Measurements from ENCODE around the gene TEX2. TPM values are rescaled to one million over a fixed set of nuclear protein-coding genes. Genes with fewer than 3 reads are reported as not detected.

Gene TEX2
- total and polyA plus RNA-seq, 7 donors, result 4.6 to 50.7 (median 39.3) TPM

- no peak for TF ChIP-seq EP300 (IDR thresholded peaks at IDR 0.05)
- TF ChIP-seq CTCF (IDR thresholded peaks at IDR 0.05), result no peak
- no peak for TF ChIP-seq POLR2AphosphoS5 (IDR thresholded peaks at IDR 0.05)
- no peak for TF ChIP-seq POLR2A (IDR thresholded peaks at IDR 0.05)
- intact Hi-C loops (cut with DNase I), result no loop called here
- 94% methylated on average over 1 of the region's 1 CpG for WGBS, 2 donors
- Histone ChIP-seq H3K27me3 (no peaks in the 10 kb centered on the region), H3K4me1 (peaks cover 0 to 6% (median 0%) of the 10 kb centered on the region in 4 donors), H3K27ac (no peak overlapping the region), H3K36me3 (no peaks in the 10 kb centered on the region), H3K4me3 (no peak overlapping the region), H3K9me3 (no peaks in the 10 kb centered on the region)
- DNase-seq, result no peak
Observed at GRCh38 chr17:64252831-64253230, 10.2 kb downstream of the TEX2 start.

DNA sequence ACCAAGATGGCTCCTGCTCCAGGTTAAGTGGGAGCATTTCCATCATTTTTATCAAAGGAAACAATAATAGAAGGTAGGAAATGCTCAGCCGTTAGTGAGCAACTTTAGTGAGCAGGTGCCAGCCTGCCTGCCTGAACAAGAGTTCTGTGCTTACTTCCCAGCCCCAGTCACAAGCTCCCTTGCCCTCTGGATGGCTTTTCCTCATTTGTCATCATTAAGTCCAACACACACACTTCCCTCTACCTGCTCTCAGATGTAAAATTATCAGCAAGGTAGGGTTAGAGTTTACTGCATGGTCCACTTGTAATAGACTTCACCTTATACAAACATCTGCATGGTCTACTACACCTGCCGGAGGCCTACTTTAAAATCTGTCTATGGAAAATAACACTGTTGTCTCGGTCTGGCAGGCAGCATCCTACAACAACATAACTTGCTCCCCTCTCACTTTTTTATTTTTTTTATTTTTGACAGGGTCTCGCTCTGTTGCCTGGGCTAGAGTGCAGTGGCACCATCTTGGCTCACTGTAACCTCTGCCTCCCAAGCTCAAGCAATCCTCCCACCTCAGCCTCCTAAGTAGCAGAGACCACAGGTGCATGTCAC is 12.7 kb downstream of the TEX2 start:
- no peak for TF ChIP-seq EP300 (IDR thresholded peaks at IDR 0.05)
- Histone ChIP-seq H3K9me3 (no peaks in the 10 kb centered on the region), H3K4me3 (no peak overlapping the region), H3K27ac (no peak overlapping the region), H3K4me1 (peaks cover 0 to 7% (median 2%) of the 10 kb centered on the region in 4 donors), H3K36me3 (no peaks in the 10 kb centered on the region), H3K27me3 (no peaks in the 10 kb centered on the region)
- WGBS, 2 donors, result 90 to 91% methylated on average over 4 of the region's 4 CpGs
- intact Hi-C loops (cut with DNase I), result no loop called here
- DNase-seq, result no peak

- no peak for TF ChIP-seq EP300 (IDR thresholded peaks at IDR 0.05)
- no peak for TF ChIP-seq CTCF (IDR thresholded peaks at IDR 0.05)
- no peak for TF ChIP-seq POLR2A (IDR thresholded peaks at IDR 0.05)
- no peak for TF ChIP-seq POLR2AphosphoS5 (IDR thresholded peaks at IDR 0.05)
- 75 to 85% methylated on average over 1 of the region's 1 CpG for WGBS, 2 donors
- H3K27ac ChIP-seq, result no peak overlapping the region
- intact Hi-C loops (cut with DNase I), result no loop called here
- no peak overlapping the region for H3K4me3 ChIP-seq
- no peaks in the 10 kb centered on the region for H3K27me3 ChIP-seq
- no peaks in the 10 kb centered on the region for H3K9me3 ChIP-seq
- no peak for DNase-seq
- no peaks in the 10 kb centered on the region for H3K36me3 ChIP-seq
- peaks cover 0 to 22% (median 12%) of the 10 kb centered on the region in 4 donors for H3K4me1 ChIP-seq
Observed at GRCh38 chr17:64247836-64248235, 15.2 kb downstream of the TEX2 start.

GRCh38 chr17:64245218-64246145 is 17.6 kb downstream of the TEX2 start:
- H3K27me3 ChIP-seq, result no peaks in the 10 kb centered on the region
- TF ChIP-seq POLR2A (IDR thresholded peaks at IDR 0.05), result no peak
- TF ChIP-seq CTCF (IDR thresholded peaks at IDR 0.05), result no peak
- TF ChIP-seq EP300 (IDR thresholded peaks at IDR 0.05), result no peak
- no peak for TF ChIP-seq POLR2AphosphoS5 (IDR thresholded peaks at IDR 0.05)
- 91 to 93% methylated on average over 11 of the region's 11 CpGs for WGBS, 2 donors
- H3K36me3 ChIP-seq, result no peaks in the 10 kb centered on the region
- DNase-seq, result no peak
- intact Hi-C loops (cut with DNase I), result no loop called here
- H3K4me3 ChIP-seq, result no peak overlapping the region
- H3K9me3 ChIP-seq, result no peaks in the 10 kb centered on the region
- H3K4me1 ChIP-seq, result peaks cover 0 to 35% (median 24%) of the 10 kb centered on the region in 4 donors
- H3K27ac ChIP-seq, result no peak overlapping the region

DNA sequence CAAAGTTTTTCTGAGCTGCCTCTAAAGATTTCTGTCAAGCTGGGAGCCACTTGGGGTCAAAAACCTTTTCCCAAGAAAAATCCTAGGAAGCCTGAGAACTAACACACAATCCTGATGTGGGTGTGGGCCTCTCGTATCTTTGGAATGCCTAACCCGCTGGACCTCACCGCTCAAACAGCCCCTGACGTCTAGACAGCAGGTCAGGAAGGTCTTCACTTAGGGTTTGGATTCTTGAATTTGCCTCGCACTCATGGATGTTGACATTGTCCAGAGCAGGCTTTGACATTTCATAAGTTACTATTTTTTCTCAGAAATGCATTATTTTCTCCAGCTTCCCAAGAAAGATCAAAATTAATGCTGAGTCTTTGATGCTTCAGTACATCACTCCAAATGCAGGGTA is 18.9 kb downstream of the TEX2 start:
- Histone ChIP-seq H3K27me3 (no peaks in the 10 kb centered on the region), H3K36me3 (no peaks in the 10 kb centered on the region), H3K9me3 (no peaks in the 10 kb centered on the region), H3K4me1 (peaks cover 0 to 43% (median 31%) of the 10 kb centered on the region in 4 donors), H3K27ac (no peak overlapping the region), H3K4me3 (no peak overlapping the region)
- 88 to 93% methylated on average over 5 of the region's 5 CpGs for WGBS, 2 donors
- TF ChIP-seq CTCF (IDR thresholded peaks at IDR 0.05), result no peak
- TF ChIP-seq POLR2A (IDR thresholded peaks at IDR 0.05), result no peak
- no peak for TF ChIP-seq EP300 (IDR thresholded peaks at IDR 0.05)
- no peak for TF ChIP-seq POLR2AphosphoS5 (IDR thresholded peaks at IDR 0.05)
- DNase-seq, result no peak
- intact Hi-C loops (cut with DNase I), result no loop called here

All from sigmoid colon (tissue), 7 donors.